Hair follicular keratinocyte (primary cell): Measurements from ENCODE around the gene SPTBN2. TPM values are rescaled to one million over a fixed set of nuclear protein-coding genes. Genes with fewer than 3 reads are reported as not detected.

Experiments used
- total RNA-seq: library from RNA; depleted of rRNA; stranded (reverse); fragments of >200 nt; gene quantifications from 2 replicates; pipeline ENCODE4 v1.2.3, GENCODE V29; 2015

SPTBN2 gene
- 26.7 and 42.9 TPM in 2 replicates for total RNA-seq

DNA sequence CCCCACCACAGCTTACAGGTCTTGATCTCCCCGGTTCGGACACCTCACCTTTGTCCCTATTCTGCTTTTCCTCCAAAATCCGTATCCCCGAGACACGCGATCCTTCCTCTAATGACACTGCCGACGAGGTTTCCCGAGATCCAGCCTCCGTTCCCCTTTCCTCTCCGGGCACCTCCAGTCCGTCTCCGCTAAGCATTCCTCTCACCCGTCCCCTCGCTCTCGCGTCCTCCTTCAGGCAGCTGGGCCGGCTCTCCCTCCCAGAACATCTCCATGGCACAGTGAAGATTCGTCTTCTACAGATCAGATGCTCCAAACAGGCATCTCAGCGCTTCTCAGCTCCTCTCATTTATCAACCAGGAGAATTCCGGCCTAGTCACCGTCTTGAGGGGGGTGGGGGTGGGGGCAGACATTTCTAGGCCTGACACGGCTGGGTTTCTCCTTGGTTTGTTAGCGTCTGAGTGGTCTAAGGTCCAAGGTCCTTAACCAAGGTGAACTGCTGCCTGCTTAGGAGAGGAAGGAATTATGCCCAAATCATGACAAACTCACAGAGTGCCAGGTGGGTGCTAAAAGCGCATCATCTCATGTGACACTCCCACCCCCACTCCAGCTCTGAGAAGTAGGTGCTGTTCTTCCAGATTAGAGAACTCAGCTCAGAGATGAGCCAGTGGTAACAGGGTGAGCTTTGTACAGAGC lies at the start of gene SPTBN2:
Gene SPTBN2 (minus strand): TSS at position 524 of the 693 bp plus-strand sequence. CDS start 7,976 bp downstream, outside the sequence.

DNA sequence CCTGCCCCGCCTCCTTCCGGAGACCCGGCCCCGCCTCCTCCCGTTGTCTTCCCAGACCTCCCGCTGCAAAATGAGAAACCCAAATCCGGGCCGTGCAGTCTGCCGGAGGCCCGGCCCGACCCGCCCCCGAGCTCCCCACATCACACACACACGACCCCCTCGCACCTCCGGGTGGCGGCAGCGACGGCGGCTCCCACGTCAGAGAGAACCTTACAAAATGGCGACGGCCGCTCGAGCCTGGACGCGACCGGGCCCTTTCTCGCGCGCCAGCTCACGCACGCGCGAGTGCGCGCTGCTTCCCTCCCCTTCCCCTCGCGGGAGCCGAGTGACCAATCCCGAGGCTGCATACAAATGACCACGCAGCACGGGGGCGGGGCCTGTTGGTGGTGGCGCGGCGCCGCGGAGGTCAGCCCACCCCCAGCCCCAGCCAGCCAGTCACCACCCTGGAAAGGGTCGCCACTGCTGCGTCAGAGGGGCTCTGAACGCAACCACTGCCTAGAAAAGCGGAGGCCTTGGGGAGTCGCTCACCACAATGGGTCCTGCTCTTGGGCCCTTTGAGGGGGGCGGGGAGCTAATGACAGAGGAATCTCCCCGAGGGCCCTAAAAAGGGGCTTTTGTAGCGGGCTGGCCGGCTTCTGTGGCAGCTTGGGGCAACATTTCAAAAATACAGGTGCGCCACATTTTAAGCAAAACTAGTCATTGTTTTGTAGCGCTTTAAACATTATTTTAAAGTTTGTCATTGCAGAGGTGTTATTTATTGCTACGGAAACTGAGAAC lies 51.2 kb downstream of the SPTBN2 start, which contains the start of gene RBM4B:
Gene RBM4B (minus strand): TSS at position 289 of the 777 bp plus-strand sequence. CDS start 808 bp downstream, outside the sequence.

DNA sequence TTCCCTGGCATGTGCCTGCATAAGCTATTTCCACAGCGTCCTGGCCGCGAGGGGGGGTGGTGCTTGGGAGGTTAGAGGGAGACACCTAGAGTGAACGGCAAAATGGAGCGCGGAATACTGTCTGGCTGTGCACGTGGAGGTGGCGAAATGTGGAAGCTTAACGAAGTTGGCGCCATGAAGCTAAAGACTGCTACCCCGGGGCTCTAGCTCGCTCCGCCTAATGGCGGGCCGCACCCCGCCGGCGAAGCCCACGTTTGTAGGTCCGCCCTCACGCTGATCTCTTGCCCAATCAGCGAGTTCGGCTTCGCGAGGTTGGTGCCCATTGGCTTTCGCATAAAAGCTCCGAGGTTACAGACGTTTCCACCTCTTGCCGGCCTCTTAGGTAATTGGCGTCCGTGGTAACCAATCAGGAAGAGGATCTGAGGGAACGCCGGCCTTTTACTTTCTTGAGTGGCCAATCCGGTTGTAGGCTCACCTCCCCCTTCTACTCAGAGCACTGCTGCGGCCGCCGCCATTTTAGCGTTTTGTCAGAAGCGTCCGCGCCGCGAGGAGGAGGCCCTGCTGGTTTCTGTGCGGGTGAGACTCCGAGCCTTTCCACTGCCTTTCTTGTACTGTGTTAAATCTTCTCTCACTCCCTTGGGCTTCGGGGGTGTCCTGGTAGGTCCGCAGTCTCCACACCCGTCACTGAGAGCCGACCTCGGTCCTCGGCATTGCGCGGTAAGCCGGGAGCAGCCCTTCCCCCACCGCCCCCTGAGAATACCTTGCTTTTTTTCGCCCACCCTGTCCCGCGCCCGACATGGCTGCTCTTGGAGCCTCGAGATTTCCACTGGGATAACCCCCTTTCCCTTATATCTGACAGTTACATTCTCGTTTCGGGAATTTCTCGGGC lies 90.6 kb downstream of the SPTBN2 start, which contains the start of gene RBM4:
Gene RBM4 (plus strand): TSS at position 527 of the 889 bp plus-strand sequence. CDS start 1,009 bp downstream, outside the sequence.

Other genes with a start within 250 kb of the SPTBN2 start
- 68.5 and 69.8 TPM in 2 replicates for gene DPP3, start 248.8 kb downstream of the SPTBN2 start, total RNA-seq
- 11.6 and 18.0 TPM in 2 replicates for gene BBS1, start 218.6 kb downstream of the SPTBN2 start, total RNA-seq
- gene ZDHHC24, start 183.2 kb downstream of the SPTBN2 start, total RNA-seq, result 15.3 and 19.8 TPM in 2 replicates
- not detected in 2 replicates for gene ACTN3, start 182.3 kb downstream of the SPTBN2 start, total RNA-seq
- 3.9 and 5.0 TPM in 2 replicates for gene CTSF, start 160.6 kb downstream of the SPTBN2 start, total RNA-seq
- under 0.01 and 0.19 TPM in 2 replicates for gene CCDC87, start 136.2 kb downstream of the SPTBN2 start, total RNA-seq
- 20.0 and 24.5 TPM in 2 replicates for gene CCS, start 136.0 kb downstream of the SPTBN2 start, total RNA-seq
- gene RBM14, start 112.6 kb downstream of the SPTBN2 start, total RNA-seq, result 28.5 and 54.3 TPM in 2 replicates
- 79.7 and 80.4 TPM in 2 replicates for gene RBM4, start 90.5 kb downstream of the SPTBN2 start, total RNA-seq
- 10.8 and 11.0 TPM in 2 replicates for gene RBM4B, start 51.3 kb downstream of the SPTBN2 start, total RNA-seq
- 22.4 and 22.8 TPM in 2 replicates for gene RCE1, start 114.2 kb upstream of the SPTBN2 start, total RNA-seq
- 20.8 and 21.1 TPM in 2 replicates for gene LRFN4, start 127.8 kb upstream of the SPTBN2 start, total RNA-seq
- gene PC, start 229.2 kb upstream of the SPTBN2 start, total RNA-seq, result 59.2 and 83.7 TPM in 2 replicates
- not detected in 2 replicates for gene C11orf86, start 246.1 kb upstream of the SPTBN2 start, total RNA-seq